K562 (cell line): ENCODE results near the gene DGAT2. TPM values are rescaled to one million over a fixed set of nuclear protein-coding genes. Genes with fewer than 3 reads are reported as not detected.
"Not testable (repeated sequence)": the region's sequence is repeated elsewhere in the genome, so short reads cannot be mapped to it uniquely, and the experiment has no call there.

Source experiments
- ATAC-seq: fragments of 200-7000 bp; cut with Tn5 transposase; 3 replicates; pipeline ENCODE4 v1.9.1; 2020; ENCODE audit warnings: moderate library complexity
- BruUV-seq: library from RNA; stranded (reverse); fragments of 400-500 nt; replicated peaks from 2 replicates; lab custom pipeline; 2021; lab: Mats Ljungman, UMichigan
- CTCF ChIA-PET: fragments of 300-600 bp; formaldehyde crosslinking; extraction: SDS; loops from one replicate; lab custom pipeline; 2021; ENCODE audit warnings: low intra/inter-chr PET ratio; lab: Yijun Ruan, JAX
- POLR2A ChIA-PET: fragments of 300-600, 350-650 bp; sonication (Branson Sonifier 250); formaldehyde crosslinking; extraction: SDS; loops from one replicate; lab custom pipeline; 2021; ENCODE audit warnings: antibody characterized with exemption, inconsistent platforms; lab: Yijun Ruan, JAX
- DNase-seq, 4 experiments: peaks; one replicate each; pipeline versions ENCODE4 v3.0.0 to v3.0.0-alpha.2; 2011 to 2018; ENCODE audit warnings: low spot score in 3 of 4, mixed read lengths in 3 of 4; ENCODE audit errors: extremely low read depth in 1 of 4
- FAIRE-seq: peaks from 2 replicates; lab custom pipeline; 2011; peaks lifted over from hg19 to GRCh38; lab: Jason Lieb, UNC
- H2AFZ ChIP-seq: 2 replicates; pipeline ENCODE4 v1.6.0; 2011; ENCODE audit warnings: low read depth, low read length, control low read depth, inconsistent platforms
- H3K27ac ChIP-seq: fragments of 200-600 bp; 3 replicates; pipeline ENCODE4 v1.8.0; 2011; ENCODE audit warnings: low read depth, mild to moderate bottlenecking, control low read depth, inconsistent platforms, low read length, moderate library complexity, mixed read lengths; ENCODE audit errors: extremely low read depth
- H3K27me3 ChIP-seq, 2 experiments: fragments of 300-600 bp in 1 of 2; 2 replicates in 1 of 2; 3 replicates in 1 of 2; pipeline versions ENCODE4 v1.6.0 to v1.8.0; 2011; ENCODE audit warnings: inconsistent platforms in 2 of 2, low read length in 2 of 2, mild to moderate bottlenecking in 1 of 2, mixed read lengths in 1 of 2, moderate library complexity in 1 of 2; ENCODE audit not compliant: control insufficient read depth in 2 of 2, insufficient read depth in 2 of 2
- H3K36me3 ChIP-seq: fragments of 300-600 bp; 3 replicates; pipeline ENCODE4 v1.8.0; 2011; ENCODE audit warnings: mild to moderate bottlenecking, low read length, inconsistent platforms; ENCODE audit not compliant: control insufficient read depth, insufficient read depth
- H3K4me1 ChIP-seq, 2 experiments: fragments of 200-600 bp in 1 of 2; replicated peaks in 1 of 2; 2 replicates in 1 of 2; 3 replicates in 1 of 2; pipeline versions ENCODE4 v1.5.1 to v1.8.0; 2011; ENCODE audit warnings: inconsistent platforms in 2 of 2, low read length in 2 of 2, mild to moderate bottlenecking in 1 of 2, mixed read lengths in 1 of 2, moderate library complexity in 1 of 2; ENCODE audit not compliant: control insufficient read depth in 2 of 2, insufficient read depth in 2 of 2
- H3K4me2 ChIP-seq: 2 replicates; pipeline ENCODE4 v1.6.1; 2011; ENCODE audit warnings: low read length, control low read depth, inconsistent platforms, mixed read lengths; ENCODE audit not compliant: insufficient read depth
- H3K4me3 ChIP-seq: fragments of 200-600 bp; sonication (generic), shearing (Covaris generic); 2 replicates; pipeline ENCODE4 v1.5.1; 2016; ENCODE audit warnings: control low read depth, inconsistent platforms
- H3K79me2 ChIP-seq: fragments of 200-600 bp; 3 replicates; pipeline ENCODE4 v1.8.0; 2011; ENCODE audit warnings: low read length, inconsistent platforms; ENCODE audit not compliant: control insufficient read depth, insufficient read depth
- H3K9ac ChIP-seq, 2 experiments: 2 replicates each; pipeline versions ENCODE4 v1.6.0 to v1.6.1; 2011; ENCODE audit warnings: low read depth in 2 of 2, low read length in 2 of 2, control low read depth in 1 of 2, inconsistent platforms in 1 of 2, mild to moderate bottlenecking in 1 of 2, mixed read lengths in 1 of 2; ENCODE audit not compliant: insufficient read depth in 1 of 2
- H3K9me1 ChIP-seq: one replicate; pipeline ENCODE4 v1.6.0; 2011; ENCODE audit warnings: inconsistent platforms, mild to moderate bottlenecking, low read length, moderate library complexity; ENCODE audit not compliant: control insufficient read depth, insufficient read depth
- H3K9me3 ChIP-seq: replicated peaks from 2 replicates; pipeline ENCODE4 v1.5.1; 2011; ENCODE audit warnings: low read depth, low read length, inconsistent platforms; ENCODE audit not compliant: control insufficient read depth, insufficient read depth
- H4K20me1 ChIP-seq: replicated peaks from 2 replicates; pipeline ENCODE4 v1.6.1; 2011; ENCODE audit warnings: low read length, inconsistent platforms, mixed read lengths; ENCODE audit not compliant: control insufficient read depth, insufficient read depth
- BHLHE40 ChIP-seq: IDR thresholded peaks from 2 replicates; pipeline ENCODE4 v1.6.1; 2011; ENCODE audit warnings: low read length, improper control_type of control experiment
- BRD4 ChIP-seq: fragments of 200-600 bp; sonication (generic); IDR thresholded peaks from 2 replicates; pipeline ENCODE4 v1.6.1; 2017; ENCODE audit warnings: inconsistent platforms
- CEBPB ChIP-seq: fragments of 450-650 bp; IDR thresholded peaks from 2 replicates; pipeline ENCODE4 v1.6.1; 2016; ENCODE audit warnings: missing genetic modification characterization, missing compliant biosample characterization
- ELF2 ChIP-seq: fragments of 250-450 bp; sonication (Bioruptor Pico); IDR thresholded peaks from 2 replicates; pipeline ENCODE4 v1.5.0; 2021; ENCODE audit warnings: mild to moderate bottlenecking
- EP400 ChIP-seq: fragments of 450-650 bp; IDR thresholded peaks from 2 replicates; pipeline ENCODE4 v1.6.1; 2017; ENCODE audit warnings: antibody characterized with exemption, mild to moderate bottlenecking, moderate library complexity
- GATAD2B ChIP-seq: fragments of 450-650 bp; IDR thresholded peaks from 2 replicates; pipeline ENCODE4 v1.6.1; 2017; ENCODE audit warnings: mild to moderate bottlenecking, borderline replicate concordance
- ID3 ChIP-seq, 2 experiments: fragments of 250-450 bp in 1 of 2; fragments of 450-650 bp in 1 of 2; sonication (Bioruptor Pico) in 1 of 2; IDR thresholded peaks; 2 replicates each; pipeline versions ENCODE4 v1.6.1 to v1.8.0; 2016 to 2021; ENCODE audit warnings: mild to moderate bottlenecking in 2 of 2, moderate library complexity in 2 of 2, missing compliant biosample characterization in 1 of 2, missing genetic modification characterization in 1 of 2
- NR2C2 ChIP-seq, 2 experiments: fragments of 200-800 bp in 1 of 2; sonication (Bioruptor generic) in 1 of 2; sonication (generic) in 1 of 2; formaldehyde crosslinking in 1 of 2; IDR thresholded peaks; 2 replicates each; pipeline versions ENCODE4 v1.6.1 to v1.8.0; 2016 to 2022; ENCODE audit warnings: mild to moderate bottlenecking in 1 of 2, missing compliant biosample characterization in 1 of 2, missing genetic modification characterization in 1 of 2, missing genetic modification reagents in 1 of 2
- SMC3 ChIP-seq: conservative IDR thresholded peaks from 2 replicates; pipeline ENCODE4 v1.6.1; 2011; ENCODE audit warnings: low read depth, low read length, improper control_type of control experiment; ENCODE audit not compliant: insufficient read depth
- SOX6 ChIP-seq: fragments of 450-650 bp; IDR thresholded peaks from 2 replicates; pipeline ENCODE4 v1.6.1; 2014; ENCODE audit warnings: mild to moderate bottlenecking
- TAL1 ChIP-seq: fragments of 450-650 bp; IDR thresholded peaks from 2 replicates; pipeline ENCODE4 v1.6.1; 2016; ENCODE audit warnings: mild to moderate bottlenecking
- TEAD4 ChIP-seq, 2 experiments: sonication (generic) in 1 of 2; formaldehyde crosslinking in 1 of 2; IDR thresholded peaks; 2 replicates each; pipeline versions ENCODE4 v1.6.1 to v1.8.0; 2012 to 2022; ENCODE audit warnings: borderline replicate concordance in 1 of 2, inconsistent platforms in 1 of 2, low read length in 1 of 2, mild to moderate bottlenecking in 1 of 2, missing genetic modification reagents in 1 of 2
- TRIM28 ChIP-seq: fragments of 450-650 bp; IDR thresholded peaks from 2 replicates; pipeline ENCODE4 v1.6.1; 2017
- YBX1 ChIP-seq: fragments of 450-650 bp; IDR thresholded peaks from 2 replicates; pipeline ENCODE4 v1.7.1; 2016; ENCODE audit warnings: mild to moderate bottlenecking
- WGBS: fragments of 100-300 bp; shearing (Covaris generic); methylation state at CpG from one replicate; pipeline ENCODE4 v1.1.6; 2016; ENCODE audit warnings: low coverage, mixed read lengths; ENCODE audit not compliant: insufficient coverage; ENCODE audit errors: missing lambda C conversion rate; 5-methylcytosine and 5-hydroxymethylcytosine counted together
- in situ Hi-C: fragments of 300-500 bp; cut with MboI; formaldehyde crosslinking; loops from 4 replicates; pipeline ENCODE4 v1.15.0; 2018; ENCODE audit warnings: inconsistent platforms, mixed read lengths
- intact Hi-C: fragments of 100-400 bp; cut with micrococcal nuclease; formaldehyde crosslinking; loops from 2 replicates; pipeline ENCODE4 v1.14.2; 2022
- polyA plus RNA-seq, 8 experiments: library from polyadenylated mRNA; depleted of rRNA in 4 of 8; stranded (reverse) in 5 of 8; unstranded in 3 of 8; fragments of >200 nt; fragmentation: Nextera tagmentation in 2 of 8; fragmentation: Illumina TruSeq in 1 of 8; extraction: Ambion mirVana in 2 of 8; extraction: Trizol in 1 of 8; gene quantifications; 2 replicates each; pipeline versions ENCODE4 v1.2.1 to v1.2.3, GENCODE V29; 2011 to 2014; ENCODE audit warnings: inconsistent platforms in 1 of 8, missing spikeins in 1 of 8
- total RNA-seq, 7 experiments: library from RNA; depleted of rRNA in 6 of 7; stranded (reverse); fragments of >200 nt in 6 of 7; fragmentation: Illumina TruSeq in 2 of 7; extraction: Trizol in 2 of 7; gene quantifications; 2 replicates each; pipeline versions ENCODE4 v1.2.1 to v1.2.3, GENCODE V29; 2011 to 2021; ENCODE audit warnings: low replicate concordance in 1 of 7

The DGAT2 gene
- total and polyA plus RNA-seq, 9 of the 15 experiments (the other 6 are each of a cell fraction or from before 2014, with no cell fraction given), result 0.68 to 2.8 (median 1.8) TPM

GRCh38 chr11:75743159-75743558 is 25.4 kb upstream of the DGAT2 start:
- H3K27me3 ChIP-seq, H4K20me1 ChIP-seq, H3K9me3 ChIP-seq, in situ Hi-C loops, H3K9ac ChIP-seq, H3K4me3 ChIP-seq, H3K27ac ChIP-seq, intact Hi-C loops, ATAC-seq, POLR2A ChIA-PET, FAIRE-seq, H2AFZ ChIP-seq, H3K9me1 ChIP-seq, H3K36me3 ChIP-seq, H3K4me2 ChIP-seq, DNase-seq, CTCF ChIA-PET, H3K79me2 ChIP-seq, BruUV-seq: not testable (repeated sequence)
- WGBS, result 55% methylated on average over 4 of the region's 4 CpGs
- H3K4me1 ChIP-seq, result peaks cover 10 to 14% of the 10 kb centered on the region in 2 experiments
- TF ChIP-seq CEBPB, result peak; percentile 36; the same call in 1 of the 2 replicates

- Histone ChIP-seq H3K9me3 (no peaks in the 10 kb centered on the region), H3K9ac (peak overlapping the region in 1 of 2 experiments; percentile 84; a peak in 2 of 4 replicates), H3K9me1 (no peaks in the 10 kb centered on the region), H3K79me2 (no peaks in the 10 kb centered on the region), H2AFZ (no peak overlapping the region), H3K36me3 (no peaks in the 10 kb centered on the region), H3K4me3 (no peak overlapping the region), H3K4me2 (peak overlapping the region; percentile 25; the same call in 1 of the 2 replicates), H4K20me1 (no peaks in the 10 kb centered on the region), H3K27me3 (peaks cover 0 to 4% of the 10 kb centered on the region in 2 experiments; a peak in 1 of 5 replicates), H3K4me1 (peaks cover 10 to 14% of the 10 kb centered on the region in 2 experiments), H3K27ac (no peak overlapping the region)
- in situ Hi-C loops, result no loop called here
- DNase-seq, result peak; percentile 36 to 59 (median 48)
- CTCF ChIA-PET, result no interaction called here
- no TSS peak for BruUV-seq
- FAIRE-seq, result no peak
- intact Hi-C loops, result no loop called here
- 11% methylated on average over 9 of the region's 9 CpGs for WGBS
- peak; percentile 76 for ATAC-seq
- POLR2A ChIA-PET, result no interaction called here
- TF ChIP-seq YBX1 (no peak), BRD4 (no peak), GATAD2B (no peak), ID3 (CRISPR knock-in tag; IDR thresholded peaks at IDR 0.05) (no peak), ID3 (tag; IDR thresholded peaks at IDR 0.05) (peak; percentile 67; the same call in 1 of the 2 replicates), EP400 (no peak), NR2C2 (CRISPR knock-in tag; IDR thresholded peaks at IDR 0.05) (no peak), NR2C2 (tag; IDR thresholded peaks at IDR 0.05) (peak; percentile 41), BHLHE40 (0 out of 2 replicates have a peak, but pooled peaks have one; percentile 32), TRIM28 (no peak), TAL1 (peak; percentile 15; the same call in 1 of the 2 replicates), SMC3 (no peak), TEAD4 (IDR thresholded peaks at IDR 0.05; ENCODE audit: low read length) (peak; percentile 40; the same call in 1 of the 2 replicates), TEAD4 (CRISPR knock-in tag; IDR thresholded peaks at IDR 0.05; ENCODE audit: borderline replicate concordance) (no peak), ELF2 (CRISPR knock-in tag) (no peak), SOX6 (0 out of 2 replicates have a peak, but pooled peaks have one; percentile 30)
Observed at GRCh38 chr11:75743711-75744563, 24.6 kb upstream of the DGAT2 start.
